Measurements from ENCODE around the gene SPTY2D1.

GRCh38 chr11:18650353-18650752 lies 16.2 kb upstream of the SPTY2D1 start:
- TF ChIP-seq CTCF (IDR thresholded peaks at IDR 0.05; ENCODE audit: poor library complexity) (no peak), EZH2phosphoT487 (IDR thresholded peaks at IDR 0.05; ENCODE audit: low read depth, severe bottlenecking, unreplicated experiment) (no peak), EZH2 (IDR thresholded peaks at IDR 0.05; ENCODE audit: borderline replicate concordance) (no peak)

Measured in hepatocyte (in vitro differentiated cells).